DOHH2 (cell line): ENCODE data around the gene KRT6B.

Source experiments
- EZH2phosphoT487 ChIP-seq: fragments of 200-600 bp; sonication (generic); IDR thresholded peaks from 2 replicates; pipeline ENCODE4 v1.6.1; 2017; ENCODE audit warnings: borderline replicate concordance, mild to moderate bottlenecking, antibody characterized with exemption, low read length, moderate library complexity, mixed read lengths
- TF ChIP-seq, protein P1 (sequence below): fragments of 200-600 bp; sonication (generic); IDR thresholded peaks from one replicate; pipeline ENCODE4 v1.5.1; 2014; ENCODE audit warnings: antibody characterized with exemption, mild to moderate bottlenecking, low read depth, low read length; ENCODE audit not compliant: poor library complexity, severe bottlenecking

GRCh38 chr12:52499806-52500560 lies 48.0 kb upstream of the KRT6B start:
- TF ChIP-seq, protein P1, sequence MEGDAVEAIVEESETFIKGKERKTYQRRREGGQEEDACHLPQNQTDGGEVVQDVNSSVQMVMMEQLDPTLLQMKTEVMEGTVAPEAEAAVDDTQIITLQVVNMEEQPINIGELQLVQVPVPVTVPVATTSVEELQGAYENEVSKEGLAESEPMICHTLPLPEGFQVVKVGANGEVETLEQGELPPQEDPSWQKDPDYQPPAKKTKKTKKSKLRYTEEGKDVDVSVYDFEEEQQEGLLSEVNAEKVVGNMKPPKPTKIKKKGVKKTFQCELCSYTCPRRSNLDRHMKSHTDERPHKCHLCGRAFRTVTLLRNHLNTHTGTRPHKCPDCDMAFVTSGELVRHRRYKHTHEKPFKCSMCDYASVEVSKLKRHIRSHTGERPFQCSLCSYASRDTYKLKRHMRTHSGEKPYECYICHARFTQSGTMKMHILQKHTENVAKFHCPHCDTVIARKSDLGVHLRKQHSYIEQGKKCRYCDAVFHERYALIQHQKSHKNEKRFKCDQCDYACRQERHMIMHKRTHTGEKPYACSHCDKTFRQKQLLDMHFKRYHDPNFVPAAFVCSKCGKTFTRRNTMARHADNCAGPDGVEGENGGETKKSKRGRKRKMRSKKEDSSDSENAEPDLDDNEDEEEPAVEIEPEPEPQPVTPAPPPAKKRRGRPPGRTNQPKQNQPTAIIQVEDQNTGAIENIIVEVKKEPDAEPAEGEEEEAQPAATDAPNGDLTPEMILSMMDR, result no peak
- TF ChIP-seq EZH2phosphoT487, result no peak
